CD4-positive, alpha-beta T cell (primary cell): ENCODE results near the gene MIDN. TPM values are rescaled to one million over a fixed set of nuclear protein-coding genes. Genes with fewer than 3 reads are reported as not detected.

Experiments
- ATAC-seq: fragments of 200-7000 bp; cut with Tn5 transposase; one replicate; pipeline ENCODE4 v1.10.0; 2022; ENCODE audit warnings: mild to moderate bottlenecking; ENCODE audit not compliant: poor library complexity
- CTCF ChIA-PET: fragments of 350-600 bp; sonication (Branson Sonifier 250); formaldehyde crosslinking; loops from one replicate; lab custom pipeline; 2021; ENCODE audit warnings: antibody characterized with exemption, inconsistent platforms; lab: Charles Lee
- POLR2A ChIA-PET: fragments of 350-600 bp; sonication (Branson Sonifier 250); formaldehyde crosslinking; loops from one replicate; lab custom pipeline; 2021; ENCODE audit warnings: antibody characterized with exemption, inconsistent platforms; lab: Charles Lee
- DNase-seq, 14 experiments: peaks; one replicate each; pipeline ENCODE4 v3.0.0-alpha.2; 2013 to 2020; ENCODE audit warnings: mixed read lengths in 2 of 14
- H3K27ac ChIP-seq, 2 donors: one replicate each; pipeline versions ENCODE4 v1.5.1 to v1.7.0; 2013; ENCODE audit warnings: low read length in 2 of 2, low read depth in 1 of 2, mild to moderate bottlenecking in 1 of 2
- H3K27me3 ChIP-seq, 2 experiments: 1 replicate in 1 of 2; 2 replicates in 1 of 2; pipeline versions ENCODE4 v1.6.1 to v1.7.0; 2013; ENCODE audit warnings: low read length in 2 of 2, control low read depth in 1 of 2, mild to moderate bottlenecking in 1 of 2, moderate library complexity in 1 of 2; ENCODE audit not compliant: insufficient read depth in 2 of 2, control insufficient read depth in 1 of 2
- H3K36me3 ChIP-seq: one replicate; pipeline ENCODE4 v1.6.1; 2013; ENCODE audit warnings: low read length, control low read depth; ENCODE audit not compliant: insufficient read depth
- H3K4me1 ChIP-seq: one replicate; pipeline ENCODE4 v1.6.1; 2013; ENCODE audit warnings: low read length, control low read depth; ENCODE audit not compliant: insufficient read depth
- H3K4me3 ChIP-seq: one replicate; pipeline ENCODE4 v1.5.1; 2013; ENCODE audit warnings: mild to moderate bottlenecking, low read length, moderate library complexity
- H3K9me3 ChIP-seq, 2 experiments: 1 replicate in 1 of 2; 2 replicates in 1 of 2; pipeline versions ENCODE4 v1.6.1 to v1.7.0; 2013; ENCODE audit warnings: low read length in 2 of 2, mild to moderate bottlenecking in 2 of 2, control low read depth in 1 of 2, moderate library complexity in 1 of 2; ENCODE audit not compliant: control insufficient read depth in 1 of 2, insufficient read depth in 1 of 2
- H3K27ac Mint-ChIP-seq: one replicate; pipeline ENCODE4 v1.8.0; 2020; ENCODE audit warnings: mixed read lengths
- H3K27me3 Mint-ChIP-seq: one replicate; pipeline ENCODE4 v1.8.0; 2021; ENCODE audit warnings: mixed read lengths
- H3K36me3 Mint-ChIP-seq: one replicate; pipeline ENCODE4 v1.8.0; 2021; ENCODE audit warnings: low read depth, mixed read lengths
- H3K4me1 Mint-ChIP-seq: one replicate; pipeline ENCODE4 v1.8.0; 2021; ENCODE audit warnings: low read depth, mixed read lengths
- H3K4me3 Mint-ChIP-seq: one replicate; pipeline ENCODE4 v1.8.0; 2020; ENCODE audit warnings: mild to moderate bottlenecking, mixed read lengths
- H3K9me3 Mint-ChIP-seq: one replicate; pipeline ENCODE4 v1.8.0; 2020; ENCODE audit warnings: mixed read lengths
- intact Hi-C, 2 experiments: fragments of 100-400 bp; cut with DNase I in 1 of 2; cut with micrococcal nuclease in 1 of 2; formaldehyde crosslinking; loops; one replicate each; pipeline versions ENCODE4 v1.15.1 to v1.9.0; 2023 to 2025; cut with DNase I, micrococcal nuclease
- total RNA-seq, 174 experiments: library from RNA in 2 of 174; stranded (reverse) in 2 of 174; gene quantifications; one replicate each; pipeline ENCODE4 v1.2.3 and lab custom pipeline; 2021 to 2026
- TF ChIP-seq, protein P1 (sequence below): fragments of 200-600 bp; IDR thresholded peaks from one replicate; pipeline ENCODE4 v1.8.0; 2022; ENCODE audit warnings: antibody characterized with exemption, mild to moderate bottlenecking

The MIDN gene
- total RNA-seq, 2 experiments from 2014 or later, result 214 to 228 TPM

DNA sequence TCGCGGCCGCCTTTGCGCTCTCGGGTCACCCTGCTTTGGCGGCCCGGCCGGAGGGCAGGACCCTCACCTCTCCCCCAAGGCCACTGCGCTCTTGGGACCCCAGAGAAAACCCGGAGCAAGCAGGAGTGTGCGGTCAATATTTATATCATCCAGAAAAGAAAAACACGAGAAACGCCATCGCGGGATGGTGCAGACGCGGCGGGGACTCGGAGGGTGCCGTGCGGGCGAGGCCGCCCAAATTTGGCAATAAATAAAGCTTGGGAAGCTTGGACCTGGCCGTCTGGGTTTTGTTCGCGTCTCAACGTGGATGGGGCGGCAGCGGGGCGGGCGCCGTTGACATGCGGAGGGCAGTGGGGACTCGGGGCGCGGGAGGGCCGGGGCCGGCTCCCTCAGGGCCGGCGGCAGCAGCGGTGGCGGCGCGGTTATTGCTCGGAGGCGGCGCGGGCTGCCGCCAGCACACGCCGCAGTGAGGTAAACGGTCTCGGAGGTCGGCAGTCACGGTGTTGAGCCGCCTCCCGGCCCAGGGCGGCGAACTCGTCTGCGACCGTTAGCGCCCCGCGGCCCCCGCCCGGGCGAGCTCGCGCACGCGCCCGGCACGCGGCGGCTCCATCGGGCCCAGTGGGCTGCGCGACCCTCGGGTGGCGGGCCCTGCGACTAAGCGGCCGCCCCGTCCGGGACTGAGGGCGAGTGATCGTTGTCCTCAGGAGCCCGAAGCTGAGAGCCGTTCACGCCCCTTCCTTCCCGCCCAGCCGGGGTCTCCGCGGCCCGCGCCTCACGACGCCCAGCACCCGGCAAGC is 20.0 kb upstream of the MIDN start:
- TF ChIP-seq, protein P1, sequence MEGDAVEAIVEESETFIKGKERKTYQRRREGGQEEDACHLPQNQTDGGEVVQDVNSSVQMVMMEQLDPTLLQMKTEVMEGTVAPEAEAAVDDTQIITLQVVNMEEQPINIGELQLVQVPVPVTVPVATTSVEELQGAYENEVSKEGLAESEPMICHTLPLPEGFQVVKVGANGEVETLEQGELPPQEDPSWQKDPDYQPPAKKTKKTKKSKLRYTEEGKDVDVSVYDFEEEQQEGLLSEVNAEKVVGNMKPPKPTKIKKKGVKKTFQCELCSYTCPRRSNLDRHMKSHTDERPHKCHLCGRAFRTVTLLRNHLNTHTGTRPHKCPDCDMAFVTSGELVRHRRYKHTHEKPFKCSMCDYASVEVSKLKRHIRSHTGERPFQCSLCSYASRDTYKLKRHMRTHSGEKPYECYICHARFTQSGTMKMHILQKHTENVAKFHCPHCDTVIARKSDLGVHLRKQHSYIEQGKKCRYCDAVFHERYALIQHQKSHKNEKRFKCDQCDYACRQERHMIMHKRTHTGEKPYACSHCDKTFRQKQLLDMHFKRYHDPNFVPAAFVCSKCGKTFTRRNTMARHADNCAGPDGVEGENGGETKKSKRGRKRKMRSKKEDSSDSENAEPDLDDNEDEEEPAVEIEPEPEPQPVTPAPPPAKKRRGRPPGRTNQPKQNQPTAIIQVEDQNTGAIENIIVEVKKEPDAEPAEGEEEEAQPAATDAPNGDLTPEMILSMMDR, result no peak
- Histone ChIP-seq H3K27ac (no peak overlapping the region), H3K4me3 (no peak overlapping the region), H3K4me1 (no peaks in the 10 kb centered on the region), H3K27me3 (no peaks in the 10 kb centered on the region), H3K36me3 (peaks cover 18% of the 10 kb centered on the region), H3K9me3 (peaks cover 0 to 5% of the 10 kb centered on the region in 2 experiments)
- no peak for ATAC-seq
- ChIA-PET POLR2A (no interaction called here), CTCF (no interaction called here)
- no peak overlapping the region for H3K4me3 Mint-ChIP-seq
- no peaks in the 10 kb centered on the region for H3K27me3 Mint-ChIP-seq
- no peak overlapping the region for H3K27ac Mint-ChIP-seq
- no peak for DNase-seq
- intact Hi-C loops, result no loop called here
- no peaks in the 10 kb centered on the region for H3K4me1 Mint-ChIP-seq
- peaks cover 3% of the 10 kb centered on the region for H3K36me3 Mint-ChIP-seq
- no peaks in the 10 kb centered on the region for H3K9me3 Mint-ChIP-seq

DNA sequence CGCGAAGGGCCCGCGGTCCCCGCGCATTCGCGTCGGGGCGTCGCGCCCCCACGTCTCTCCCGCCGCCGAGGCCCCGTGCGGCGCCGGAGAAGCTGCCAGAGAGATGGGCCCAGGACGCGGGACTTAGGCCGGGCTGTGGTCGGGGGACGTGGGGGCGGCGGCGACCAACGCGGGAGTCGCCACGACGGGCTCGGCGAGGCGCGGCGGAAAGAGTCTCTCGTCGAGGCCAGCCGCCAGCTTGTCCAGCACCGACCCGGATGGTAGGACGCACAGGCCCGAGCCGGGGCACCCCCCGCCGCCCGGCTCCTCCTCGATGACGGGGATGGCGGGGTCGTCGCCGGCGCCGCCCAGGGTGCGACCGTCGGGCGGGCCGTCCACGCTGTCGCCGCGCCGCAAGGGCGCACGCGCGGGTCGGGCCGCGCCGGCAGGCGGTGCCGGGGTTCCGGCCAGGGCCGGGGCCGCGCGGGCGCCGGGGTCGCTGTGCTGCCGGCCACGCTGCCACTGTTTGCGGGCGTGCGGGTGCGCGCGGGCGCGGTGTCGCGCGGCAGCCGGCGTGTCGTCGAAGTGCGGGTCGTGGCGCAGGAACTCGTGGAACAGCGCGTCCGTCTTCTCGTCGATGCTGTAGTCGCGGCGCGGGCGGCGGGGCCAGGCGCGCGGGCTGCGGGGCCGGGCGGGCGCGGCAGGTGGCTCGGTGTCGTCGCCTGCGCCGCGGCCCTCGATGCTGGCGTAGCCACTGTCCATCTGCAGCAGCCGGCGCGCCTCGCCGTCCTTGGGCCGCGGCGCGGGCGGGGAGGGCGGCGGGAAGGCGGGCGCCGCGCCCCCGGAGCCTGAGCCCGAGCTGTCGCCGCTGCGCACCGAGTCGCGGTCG is 19.1 kb upstream of the MIDN start:
- Histone ChIP-seq H3K27ac (no peak overlapping the region), H3K4me3 (no peak overlapping the region), H3K9me3 (peaks cover 0 to 5% of the 10 kb centered on the region in 2 experiments), H3K36me3 (peaks cover 10% of the 10 kb centered on the region), H3K27me3 (no peaks in the 10 kb centered on the region), H3K4me1 (no peaks in the 10 kb centered on the region)
- ATAC-seq, result no peak
- CTCF ChIA-PET, result no interaction called here
- Mint-ChIP-seq H3K4me3 (no peak overlapping the region), H3K4me1 (no peaks in the 10 kb centered on the region), H3K27me3 (no peaks in the 10 kb centered on the region), H3K27ac (no peak overlapping the region), H3K9me3 (no peaks in the 10 kb centered on the region), H3K36me3 (peaks cover 3% of the 10 kb centered on the region)
- TF ChIP-seq, protein P1, result no peak
- intact Hi-C loops, result no loop called here
- POLR2A ChIA-PET, result no interaction called here
- no peak for DNase-seq

DNA sequence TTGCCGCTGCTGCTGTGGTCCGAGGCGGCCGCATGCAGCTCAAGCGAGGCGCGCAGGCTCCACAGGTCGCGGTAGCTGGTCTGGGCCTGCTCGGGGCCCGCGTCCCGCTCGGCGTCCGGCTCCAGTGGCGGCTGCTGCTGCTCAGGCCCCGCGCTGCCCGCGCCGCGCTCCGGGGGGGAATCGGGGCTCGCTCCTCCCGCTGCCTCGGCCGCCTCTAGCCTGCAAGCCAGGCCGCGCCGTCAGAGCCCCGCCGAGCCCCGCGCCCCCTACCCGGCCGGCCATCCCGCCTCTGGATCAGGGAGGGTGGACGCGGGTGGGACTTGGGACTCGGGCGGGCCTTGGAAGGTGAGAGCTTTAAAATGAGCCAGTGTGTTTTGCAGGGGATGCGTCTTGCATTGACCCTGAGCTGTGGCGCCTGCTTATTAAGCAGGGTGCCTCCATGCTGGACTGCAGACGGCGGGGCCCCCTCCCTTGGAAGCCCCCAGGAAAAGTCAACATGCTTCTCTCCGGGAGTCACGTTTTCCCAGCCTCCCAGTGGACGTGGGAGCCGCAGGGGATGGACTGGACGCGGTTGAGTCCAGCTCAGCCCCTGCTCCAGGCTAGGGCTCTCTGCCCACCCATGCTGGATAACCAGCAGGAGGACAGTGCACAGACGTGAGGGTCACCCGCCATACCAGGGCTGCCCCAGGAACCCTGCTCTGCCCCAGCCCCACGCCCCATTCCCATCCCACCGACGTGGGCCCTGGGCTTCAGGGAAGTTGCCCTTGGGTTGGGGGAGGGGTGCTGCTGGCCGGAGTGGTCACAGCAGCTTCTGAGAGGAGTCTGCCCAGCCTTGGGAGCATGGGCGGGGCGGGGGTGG is 18.2 kb upstream of the MIDN start:
- H3K9me3 Mint-ChIP-seq, result no peaks in the 10 kb centered on the region
- no peaks in the 10 kb centered on the region for H3K27me3 ChIP-seq
- no peak overlapping the region for H3K4me3 ChIP-seq
- DNase-seq (no peak), ATAC-seq (no peak)
- H3K36me3 Mint-ChIP-seq, result peaks cover 3% of the 10 kb centered on the region
- H3K27ac ChIP-seq, result no peak overlapping the region
- intact Hi-C loops, result no loop called here
- no peaks in the 10 kb centered on the region for H3K4me1 Mint-ChIP-seq
- no peaks in the 10 kb centered on the region for H3K4me1 ChIP-seq
- no peaks in the 10 kb centered on the region for H3K27me3 Mint-ChIP-seq
- CTCF ChIA-PET, result no interaction called here
- no peak overlapping the region for H3K27ac Mint-ChIP-seq
- POLR2A ChIA-PET, result no interaction called here
- TF ChIP-seq, protein P1, result no peak
- peaks cover 0 to 5% of the 10 kb centered on the region in 2 experiments for H3K9me3 ChIP-seq
- H3K36me3 ChIP-seq, result peaks cover 3% of the 10 kb centered on the region
- no peak overlapping the region for H3K4me3 Mint-ChIP-seq
